ENCODE data around the gene HSPH1. TPM values are rescaled to one million over a fixed set of nuclear protein-coding genes. Genes with fewer than 3 reads are reported as not detected.

The HSPH1 gene
- polyA plus RNA-seq, 1 donor (not counting 4 experiments of a cell fraction or from before 2014, with no cell fraction given), result 111 TPM

DNA sequence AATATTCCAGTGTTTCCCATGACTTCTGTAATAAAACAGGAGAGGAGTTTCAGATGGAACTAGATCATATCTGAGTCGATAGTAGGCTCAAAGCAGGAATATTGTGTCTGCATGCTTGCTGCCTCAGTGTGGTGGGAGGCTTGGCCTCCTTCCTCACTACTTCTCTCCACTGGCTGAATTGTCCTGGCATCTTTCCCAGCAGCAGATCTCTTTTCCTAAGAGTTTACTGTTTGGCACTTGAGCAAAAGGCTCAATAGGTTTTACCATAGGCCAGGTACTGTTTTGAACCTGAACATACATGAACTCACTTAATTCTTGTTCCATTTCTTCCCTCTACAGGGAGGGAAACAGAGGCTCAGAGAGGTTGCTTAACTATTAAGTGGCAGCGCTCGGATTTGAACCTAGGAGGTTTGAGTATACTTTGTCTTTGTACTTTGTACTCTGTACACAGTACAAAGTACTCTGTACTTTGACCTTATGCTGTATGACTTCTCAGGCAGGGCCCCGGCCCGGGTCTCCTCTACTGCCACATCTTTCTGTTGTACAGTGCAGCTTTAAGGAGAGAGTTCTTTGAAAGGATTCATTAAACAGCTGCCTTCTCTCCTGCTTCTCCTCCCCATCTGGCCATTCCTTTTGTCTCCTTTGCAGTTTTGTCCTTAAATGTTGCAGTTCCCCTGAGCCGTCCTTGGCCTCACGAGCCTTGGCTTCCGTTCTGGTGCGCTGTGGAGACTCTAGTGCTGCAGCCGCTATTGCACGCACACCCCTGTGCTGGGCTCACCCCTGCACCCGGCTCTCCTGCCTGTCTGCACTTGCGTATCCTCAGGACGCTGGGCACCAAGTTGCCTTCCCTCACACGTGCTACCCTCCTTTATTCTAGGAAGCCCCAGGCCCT, 46.2 kb upstream of the HSPH1 start:
- Histone ChIP-seq H3K9ac (ENCODE audit: control insufficient read depth, extremely low read depth, insufficient read depth, low read length) (no peak overlapping the region), H3K27me3 (ENCODE audit: control insufficient read depth, extremely low read depth, insufficient read depth, low read length) (no peaks in the 10 kb centered on the region), H3K9me1 (ENCODE audit: control insufficient read depth, extremely low read depth, insufficient read depth, low read length) (no peaks in the 10 kb centered on the region), H3K4me2 (ENCODE audit: control insufficient read depth, extremely low read depth, insufficient read depth, low read depth, low read length) (peak overlapping the region; percentile 41), H3K4me3 (ENCODE audit: control insufficient read depth in 2 of 3, extremely low read depth in 1 of 3, insufficient read depth in 2 of 3, low read depth in 1 of 3, low read length in 3 of 3) (no peak overlapping the region), H2AFZ (ENCODE audit: control insufficient read depth, low read length) (peak overlapping the region; percentile 68), H3K27ac (ENCODE audit: control insufficient read depth, insufficient read depth, low read length) (no peak overlapping the region), H3K4me1 (ENCODE audit: control insufficient read depth, extremely low read depth, insufficient read depth, low read length) (peaks cover 25% of the 10 kb centered on the region), H3K79me2 (ENCODE audit: control insufficient read depth, insufficient read depth, low read length) (peaks cover 1% of the 10 kb centered on the region), H4K20me1 (ENCODE audit: control insufficient read depth, extremely low read depth, insufficient read depth, low read length) (no peaks in the 10 kb centered on the region), H3K9me3 (ENCODE audit: control insufficient read depth, low read depth, low read length) (no peaks in the 10 kb centered on the region), H3K36me3 (ENCODE audit: control insufficient read depth in 2 of 2, extremely low read depth in 1 of 2, insufficient read depth in 2 of 2, low read length in 2 of 2) (no peaks in the 10 kb centered on the region)
- dilution Hi-C loops (cut with MboI; ENCODE audit: extremely low pct_ligation_motif_present, low sequenced_read_pairs), result no loop called here
- TF ChIP-seq, protein P1, sequence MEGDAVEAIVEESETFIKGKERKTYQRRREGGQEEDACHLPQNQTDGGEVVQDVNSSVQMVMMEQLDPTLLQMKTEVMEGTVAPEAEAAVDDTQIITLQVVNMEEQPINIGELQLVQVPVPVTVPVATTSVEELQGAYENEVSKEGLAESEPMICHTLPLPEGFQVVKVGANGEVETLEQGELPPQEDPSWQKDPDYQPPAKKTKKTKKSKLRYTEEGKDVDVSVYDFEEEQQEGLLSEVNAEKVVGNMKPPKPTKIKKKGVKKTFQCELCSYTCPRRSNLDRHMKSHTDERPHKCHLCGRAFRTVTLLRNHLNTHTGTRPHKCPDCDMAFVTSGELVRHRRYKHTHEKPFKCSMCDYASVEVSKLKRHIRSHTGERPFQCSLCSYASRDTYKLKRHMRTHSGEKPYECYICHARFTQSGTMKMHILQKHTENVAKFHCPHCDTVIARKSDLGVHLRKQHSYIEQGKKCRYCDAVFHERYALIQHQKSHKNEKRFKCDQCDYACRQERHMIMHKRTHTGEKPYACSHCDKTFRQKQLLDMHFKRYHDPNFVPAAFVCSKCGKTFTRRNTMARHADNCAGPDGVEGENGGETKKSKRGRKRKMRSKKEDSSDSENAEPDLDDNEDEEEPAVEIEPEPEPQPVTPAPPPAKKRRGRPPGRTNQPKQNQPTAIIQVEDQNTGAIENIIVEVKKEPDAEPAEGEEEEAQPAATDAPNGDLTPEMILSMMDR (optimal IDR thresholded peaks at IDR 0.05 in 1 of 3, IDR thresholded peaks at IDR 0.05 in 1 of 3, conservative IDR thresholded peaks at IDR 0.05 in 1 of 3; ENCODE audit: extremely low read depth in 1 of 3, insufficient read depth in 2 of 3, low read length in 3 of 3), result no peak
- no peak for TF ChIP-seq EZH2 (IDR thresholded peaks at IDR 0.05; ENCODE audit: low read length)
- DNase-seq (ENCODE audit: low read depth, low spot score) (no peak), FAIRE-seq (peak; percentile 20)

DNA sequence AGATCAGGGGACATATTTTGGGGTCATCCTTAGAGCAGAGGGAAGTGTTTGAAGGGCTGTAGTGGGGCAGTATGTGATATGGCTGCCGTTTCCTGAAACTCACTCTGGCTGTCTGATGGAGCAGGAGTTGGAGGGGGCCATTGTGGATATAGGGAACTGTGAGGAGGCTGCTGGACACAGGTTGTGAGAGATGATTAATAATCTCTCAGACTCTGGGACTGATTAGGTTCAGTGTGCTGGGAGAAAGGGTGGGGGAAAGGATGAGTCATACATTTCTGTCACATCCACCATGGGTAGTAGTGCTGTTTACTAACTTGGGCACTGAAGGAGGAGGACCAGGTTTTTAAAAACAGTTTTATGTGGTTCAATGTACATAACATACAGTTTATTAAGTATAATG, 42.9 kb upstream of the HSPH1 start:
- dilution Hi-C loops (cut with MboI; ENCODE audit: extremely low pct_ligation_motif_present, low sequenced_read_pairs), result no loop called here
- peak; percentile 26 for DNase-seq (ENCODE audit: low read depth, low spot score)
- Histone ChIP-seq H3K9me3 (ENCODE audit: control insufficient read depth, low read depth, low read length) (no peaks in the 10 kb centered on the region), H3K9me1 (ENCODE audit: control insufficient read depth, extremely low read depth, insufficient read depth, low read length) (no peaks in the 10 kb centered on the region), H3K27ac (ENCODE audit: control insufficient read depth, insufficient read depth, low read length) (no peak overlapping the region), H3K4me3 (ENCODE audit: control insufficient read depth in 2 of 3, extremely low read depth in 1 of 3, insufficient read depth in 2 of 3, low read depth in 1 of 3, low read length in 3 of 3) (no peak overlapping the region), H3K27me3 (ENCODE audit: control insufficient read depth, extremely low read depth, insufficient read depth, low read length) (no peaks in the 10 kb centered on the region), H3K79me2 (ENCODE audit: control insufficient read depth, insufficient read depth, low read length) (no peaks in the 10 kb centered on the region), H3K9ac (ENCODE audit: control insufficient read depth, extremely low read depth, insufficient read depth, low read length) (no peak overlapping the region), H3K4me1 (ENCODE audit: control insufficient read depth, extremely low read depth, insufficient read depth, low read length) (peaks cover 32% of the 10 kb centered on the region), H2AFZ (ENCODE audit: control insufficient read depth, low read length) (no peak overlapping the region), H3K4me2 (ENCODE audit: control insufficient read depth, extremely low read depth, insufficient read depth, low read depth, low read length) (no peak overlapping the region), H4K20me1 (ENCODE audit: control insufficient read depth, extremely low read depth, insufficient read depth, low read length) (no peaks in the 10 kb centered on the region), H3K36me3 (ENCODE audit: control insufficient read depth in 2 of 2, extremely low read depth in 1 of 2, insufficient read depth in 2 of 2, low read length in 2 of 2) (no peaks in the 10 kb centered on the region)
- FAIRE-seq, result no peak
- TF ChIP-seq, protein P1 (optimal IDR thresholded peaks at IDR 0.05 in 1 of 3, IDR thresholded peaks at IDR 0.05 in 1 of 3, conservative IDR thresholded peaks at IDR 0.05 in 1 of 3; ENCODE audit: extremely low read depth in 1 of 3, insufficient read depth in 2 of 3, low read length in 3 of 3), result no peak
- no peak for TF ChIP-seq EZH2 (IDR thresholded peaks at IDR 0.05; ENCODE audit: low read length)
